COLO668 (cell line): Measurements from ENCODE around the gene SLCO3A1.
A peak's percentile ranks its signal among the peaks of the same experiment; 100 is the strongest.

ENCODE experiments used
- DNase-seq: peaks from one replicate; lab custom pipeline; 2025; ENCODE audit not compliant: unreplicated experiment; lab: John Stamatoyannopoulos, UW

SLCO3A1 gene

GRCh38 chr15:91997163-91997562 lies 143.7 kb downstream of the SLCO3A1 start:
- DNase-seq = no peak

GRCh38 chr15:92000709-92001108 lies 147.2 kb downstream of the SLCO3A1 start:
- peak; percentile 33 for DNase-seq

- peak; percentile 22 for DNase-seq
Measured at GRCh38 chr15:92001307-92001706, 147.8 kb downstream of the SLCO3A1 start.

GRCh38 chr15:92002666-92003065 lies 149.2 kb downstream of the SLCO3A1 start:
- no peak for DNase-seq

GRCh38 chr15:92003515-92004067 lies 150.1 kb downstream of the SLCO3A1 start:
- DNase-seq = no peak

- DNase-seq = peak; percentile 78
Measured at GRCh38 chr15:92005154-92005553, 151.6 kb downstream of the SLCO3A1 start.

GRCh38 chr15:92006186-92007028 lies 152.9 kb downstream of the SLCO3A1 start:
- no peak for DNase-seq

- DNase-seq = no peak
Measured at GRCh38 chr15:92009162-92009561, 155.7 kb downstream of the SLCO3A1 start.

GRCh38 chr15:92011611-92012367 lies 158.3 kb downstream of the SLCO3A1 start:
- peak; percentile 63 for DNase-seq

- DNase-seq = no peak
Measured at GRCh38 chr15:92012368-92012629, 158.8 kb downstream of the SLCO3A1 start.

- no peak for DNase-seq
Measured at GRCh38 chr15:92012881-92013280, 159.4 kb downstream of the SLCO3A1 start.

GRCh38 chr15:92014281-92015030 lies 160.9 kb downstream of the SLCO3A1 start:
- no peak for DNase-seq

- no peak for DNase-seq
Measured at GRCh38 chr15:92017882-92018534, 164.5 kb downstream of the SLCO3A1 start.

- peak; percentile 62 for DNase-seq
Measured at GRCh38 chr15:92018535-92019239, 165.2 kb downstream of the SLCO3A1 start.

- DNase-seq = no peak
Measured at GRCh38 chr15:92019706-92020105, 166.2 kb downstream of the SLCO3A1 start.

- no peak for DNase-seq
Measured at GRCh38 chr15:92020207-92020606, 166.7 kb downstream of the SLCO3A1 start.

- DNase-seq = no peak
Measured at GRCh38 chr15:92020804-92021203, 167.3 kb downstream of the SLCO3A1 start.

- DNase-seq = peak; percentile 35
Measured at GRCh38 chr15:92021792-92022191, 168.3 kb downstream of the SLCO3A1 start.

- no peak for DNase-seq
Measured at GRCh38 chr15:92023965-92024364, 170.5 kb downstream of the SLCO3A1 start.

- DNase-seq = no peak
Measured at GRCh38 chr15:92025706-92026270, 172.3 kb downstream of the SLCO3A1 start.
